Gastroesophageal sphincter (tissue), 4 donors: Measurements from ENCODE around the gene RXFP1. TPM values are rescaled to one million over a fixed set of nuclear protein-coding genes. Genes with fewer than 3 reads are reported as not detected.

Experiments used
- ATAC-seq: fragments of 150-250 bp; one replicate; pipeline ENCODE4 v1.9.1; 2016; ENCODE audit warnings: mild to moderate bottlenecking, moderate library complexity
- H3K27ac ChIP-seq, 4 donors: fragments of 200-600 bp; sonication (generic) in 3 of 4; 1 replicate in 3 of 4; 2 replicates in 1 of 4; pipeline ENCODE4 v1.5.1; 2016 to 2019
- H3K27me3 ChIP-seq: fragments of 200-600 bp; sonication (generic); one replicate; pipeline ENCODE4 v1.5.1; 2019
- H3K36me3 ChIP-seq, 2 donors: fragments of 200-600 bp; sonication (generic); one replicate each; pipeline ENCODE4 v1.5.1; 2019; ENCODE audit warnings: control low read depth in 1 of 2
- H3K4me1 ChIP-seq, 3 donors: fragments of 200-600 bp; sonication (generic); 1 replicate in 2 of 3; 2 replicates in 1 of 3; pipeline ENCODE4 v1.5.1; 2016 to 2019; ENCODE audit warnings: control low read depth in 2 of 3
- H3K4me3 ChIP-seq, 2 donors: fragments of 200-600 bp; sonication (generic); one replicate each; pipeline ENCODE4 v1.5.1; 2019; ENCODE audit warnings: mild to moderate bottlenecking in 1 of 2, moderate library complexity in 1 of 2
- H3K9me3 ChIP-seq, 3 donors: fragments of 200-600 bp; sonication (generic); one replicate each; pipeline ENCODE4 v1.5.1; 2017 to 2019; ENCODE audit warnings: control low read depth in 2 of 3
- CTCF ChIP-seq, 4 experiments: fragments of 200-600 bp in 2 of 4; fragments of 450-650 bp in 2 of 4; sonication (generic) in 1 of 4; IDR thresholded peaks; one replicate each; pipeline ENCODE4 v1.5.1; 2017 to 2019; ENCODE audit warnings: antibody characterized with exemption in 4 of 4, mild to moderate bottlenecking in 2 of 4, moderate library complexity in 2 of 4
- EP300 ChIP-seq: sonication (generic); formaldehyde crosslinking; IDR thresholded peaks from one replicate; pipeline ENCODE4 v1.6.1; 2017; ENCODE audit warnings: antibody characterized with exemption, mild to moderate bottlenecking
- POLR2A ChIP-seq, 2 donors: fragments of 450-650 bp; IDR thresholded peaks; one replicate each; pipeline ENCODE4 v1.6.1; 2017; ENCODE audit warnings: antibody characterized with exemption in 2 of 2, mild to moderate bottlenecking in 2 of 2, moderate library complexity in 1 of 2
- POLR2AphosphoS5 ChIP-seq: sonication (generic); formaldehyde crosslinking; IDR thresholded peaks from one replicate; pipeline ENCODE4 v1.6.1; 2017; ENCODE audit warnings: antibody characterized with exemption
- WGBS, 2 donors: methylation state at CpG; one replicate each; pipeline ENCODE4 v1.1.5; 2018; ENCODE audit warnings: low coverage in 1 of 2; 5-methylcytosine and 5-hydroxymethylcytosine counted together
- total RNA-seq, 4 donors: library from RNA; depleted of rRNA; stranded (reverse); fragments of >200 nt; gene quantifications; one replicate each; pipeline ENCODE4 v1.1.0, GENCODE V29; 2016

The RXFP1 gene
- total RNA-seq, 4 donors from 2014 or later, result not detected

GRCh38 chr4:158496030-158496741 lies 25.5 kb upstream of the RXFP1 start:
- 19 to 34% methylated on average over 5 of the region's 5 CpGs for WGBS, 2 donors
- no peaks in the 10 kb centered on the region for H3K27me3 ChIP-seq
- no peaks in the 10 kb centered on the region for H3K36me3 ChIP-seq
- H3K27ac ChIP-seq, result no peak overlapping the region
- no peaks in the 10 kb centered on the region for H3K4me1 ChIP-seq
- peak in 1 of 4 experiments; percentile 33 for TF ChIP-seq CTCF (IDR thresholded peaks at IDR 0.05)
- no peak for TF ChIP-seq EP300
- TF ChIP-seq POLR2AphosphoS5, result no peak
- no peak for TF ChIP-seq POLR2A (IDR thresholded peaks at IDR 0.05)
- no peak overlapping the region for H3K4me3 ChIP-seq
- H3K9me3 ChIP-seq, result no peaks in the 10 kb centered on the region
- ATAC-seq, result no peak

DNA sequence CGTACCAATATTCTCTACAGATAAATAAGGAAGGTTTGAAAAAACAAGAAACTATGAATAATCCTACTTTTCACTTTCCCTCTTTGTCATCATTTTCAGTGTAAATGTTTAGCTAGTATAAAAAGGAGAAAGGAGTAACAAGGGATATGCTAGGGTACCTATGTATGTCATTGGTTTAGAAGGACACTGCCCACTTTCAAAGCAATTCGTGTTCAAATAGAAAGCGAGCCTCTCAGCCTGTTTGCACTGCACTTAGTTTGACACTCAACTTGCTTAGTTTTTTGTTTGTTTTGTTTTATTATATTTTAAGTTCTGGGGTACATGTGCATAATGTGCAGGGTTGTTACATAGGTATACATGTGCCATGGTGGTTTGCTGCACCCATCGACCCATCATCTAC lies 21.6 kb upstream of the RXFP1 start:
- H3K4me3 ChIP-seq, result no peak overlapping the region
- 67 to 85% methylated on average over 4 of the region's 4 CpGs for WGBS, 2 donors
- H3K27ac ChIP-seq, result no peak overlapping the region
- H3K9me3 ChIP-seq, result no peaks in the 10 kb centered on the region
- no peaks in the 10 kb centered on the region for H3K4me1 ChIP-seq
- no peaks in the 10 kb centered on the region for H3K36me3 ChIP-seq
- no peak for ATAC-seq
- TF ChIP-seq POLR2AphosphoS5, result no peak
- TF ChIP-seq EP300, result no peak
- no peak for TF ChIP-seq POLR2A (IDR thresholded peaks at IDR 0.05)
- no peak for TF ChIP-seq CTCF (IDR thresholded peaks at IDR 0.05)
- H3K27me3 ChIP-seq, result no peaks in the 10 kb centered on the region

DNA sequence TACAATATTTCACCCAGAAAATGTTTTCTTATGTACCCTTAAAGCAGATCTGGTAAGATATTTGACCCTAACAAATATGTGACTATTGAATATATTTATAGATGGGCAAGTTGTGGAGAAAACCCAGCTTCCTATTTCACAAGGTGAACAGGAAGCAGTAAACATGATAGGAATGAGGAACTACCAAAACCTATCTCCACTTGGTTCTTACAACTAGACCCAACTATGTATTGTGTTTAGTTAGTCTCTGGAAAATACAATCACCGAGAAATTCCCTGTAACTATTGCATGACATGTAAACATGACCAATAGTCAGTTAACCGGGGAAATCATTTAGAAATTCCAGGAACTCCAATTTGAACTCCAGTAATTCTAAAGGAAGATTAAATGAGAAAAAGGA lies 8.4 kb upstream of the RXFP1 start:
- TF ChIP-seq POLR2A (IDR thresholded peaks at IDR 0.05) (no peak), CTCF (IDR thresholded peaks at IDR 0.05) (no peak), POLR2AphosphoS5 (no peak), EP300 (no peak)
- no peaks in the 10 kb centered on the region for H3K36me3 ChIP-seq
- 72 to 89% methylated on average over 1 to 2 of the region's 2 CpGs for WGBS, 2 donors

DNA sequence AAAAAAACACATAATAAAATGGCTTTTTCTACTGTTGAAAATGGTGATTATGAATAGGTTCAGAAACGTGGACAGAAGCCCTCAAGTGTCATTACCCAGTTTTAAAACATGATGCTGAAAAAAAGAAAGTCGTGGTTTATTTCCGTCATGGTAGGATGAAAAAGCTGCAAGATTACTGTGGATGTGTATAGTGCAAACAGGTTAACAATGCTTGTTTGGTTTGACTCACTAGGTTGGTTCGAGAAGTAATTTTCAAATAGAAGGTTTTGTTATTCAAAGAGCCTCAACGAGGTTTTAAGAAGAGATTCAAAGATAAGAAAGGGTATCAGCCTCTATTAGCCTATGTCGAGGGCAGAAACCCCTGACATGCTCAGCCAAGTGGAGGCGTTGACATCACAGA lies 2.5 kb upstream of the RXFP1 start:
- Histone ChIP-seq H3K27me3 (no peaks in the 10 kb centered on the region), H3K4me1 (no peaks in the 10 kb centered on the region), H3K9me3 (no peaks in the 10 kb centered on the region), H3K27ac (no peak overlapping the region), H3K4me3 (no peak overlapping the region), H3K36me3 (no peaks in the 10 kb centered on the region)
- WGBS, 2 donors, result 56 to 77% methylated on average over 7 of the region's 7 CpGs
- TF ChIP-seq EP300 (no peak), POLR2A (IDR thresholded peaks at IDR 0.05) (no peak), POLR2AphosphoS5 (no peak), CTCF (IDR thresholded peaks at IDR 0.05) (no peak)
- ATAC-seq, result no peak

More for the DNA sequence above, 8.4 kb upstream of the RXFP1 start:
- Histone ChIP-seq H3K4me3 (no peak overlapping the region), H3K27ac (no peak overlapping the region), H3K27me3 (no peaks in the 10 kb centered on the region), H3K9me3 (no peaks in the 10 kb centered on the region), H3K4me1 (no peaks in the 10 kb centered on the region)
- ATAC-seq, result no peak

DNA sequence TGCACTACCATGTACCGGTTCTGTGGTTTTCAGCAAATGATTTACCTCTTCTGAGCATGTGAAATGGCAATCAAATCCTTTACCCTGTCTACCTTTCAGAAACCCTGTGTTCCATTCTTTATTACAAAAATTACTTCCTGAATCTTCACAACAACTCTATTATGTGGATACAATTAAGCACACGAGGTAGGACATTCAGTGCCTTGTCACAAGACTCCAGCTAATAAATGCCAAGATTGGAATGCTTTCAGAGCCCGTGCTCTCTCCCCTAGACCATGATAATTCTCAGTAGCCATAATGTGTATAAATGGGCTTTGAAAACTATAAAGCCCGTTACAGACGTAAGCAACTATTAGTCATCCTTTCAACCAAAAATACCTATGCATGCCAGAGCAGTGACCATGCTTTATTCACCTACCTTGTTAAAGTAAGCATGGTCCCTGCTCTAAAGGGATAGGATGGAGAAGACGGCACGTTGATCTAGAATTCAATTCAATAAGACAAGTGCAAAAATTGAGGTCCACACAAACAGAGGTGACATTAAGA lies 2.4 kb downstream of the RXFP1 start:
- H3K27ac ChIP-seq, result no peak overlapping the region
- 64 to 82% methylated on average over 5 to 7 of the region's 7 CpGs for WGBS, 2 donors
- H3K4me3 ChIP-seq, result no peak overlapping the region
- no peak for ATAC-seq
- H3K9me3 ChIP-seq, result no peaks in the 10 kb centered on the region
- no peaks in the 10 kb centered on the region for H3K36me3 ChIP-seq
- H3K27me3 ChIP-seq, result no peaks in the 10 kb centered on the region
- H3K4me1 ChIP-seq, result no peaks in the 10 kb centered on the region
- TF ChIP-seq EP300, result no peak
- TF ChIP-seq POLR2AphosphoS5, result no peak
- TF ChIP-seq CTCF (IDR thresholded peaks at IDR 0.05), result no peak
- no peak for TF ChIP-seq POLR2A (IDR thresholded peaks at IDR 0.05)
